ENCODE data around the gene MAP3K2. TPM values are rescaled to one million over a fixed set of nuclear protein-coding genes. Genes with fewer than 3 reads are reported as not detected.

The MAP3K2 gene
- 41.5 and 48.9 TPM in 2 replicates for total RNA-seq
- 9.4 TPM for polyA plus RNA-seq (2012)

- peak; percentile 91 for DNase-seq (ENCODE audit: low read depth)
These were observed at the start of gene MAP3K2 for GRCh38 chr2:127387655-127388422. MAP3K2 (minus strand) TSS chr2:127387975; CDS start chr2:127343129, 44,846 bp downstream.

GRCh38 chr2:127437056-127437455 lies 49.3 kb upstream of the MAP3K2 start:
- DNase-seq (ENCODE audit: low read depth) = no peak

GRCh38 chr2:127434515-127434914 lies 46.7 kb upstream of the MAP3K2 start:
- no peak for DNase-seq (ENCODE audit: low read depth)

GRCh38 chr2:127431408-127432023 lies 43.7 kb upstream of the MAP3K2 start:
- peak; percentile 55 for DNase-seq (ENCODE audit: low read depth)

- DNase-seq (ENCODE audit: low read depth) = no peak
These were observed 42.2 kb upstream of the MAP3K2 start for GRCh38 chr2:127429844-127430425.

GRCh38 chr2:127429291-127429690 lies 41.5 kb upstream of the MAP3K2 start:
- no peak for DNase-seq (ENCODE audit: low read depth)

GRCh38 chr2:127428815-127429109 lies 41.0 kb upstream of the MAP3K2 start:
- DNase-seq (ENCODE audit: low read depth) = no peak

GRCh38 chr2:127428057-127428814 lies 40.5 kb upstream of the MAP3K2 start:
- DNase-seq (ENCODE audit: low read depth) = no peak

- no peak for DNase-seq (ENCODE audit: low read depth)
These were observed 39.7 kb upstream of the MAP3K2 start for GRCh38 chr2:127427376-127428056.

GRCh38 chr2:127426501-127427354 lies 39.0 kb upstream of the MAP3K2 start:
- no peak for DNase-seq (ENCODE audit: low read depth)

GRCh38 chr2:127425540-127426490 lies 38.0 kb upstream of the MAP3K2 start:
- no peak for DNase-seq (ENCODE audit: low read depth)

- no peak for DNase-seq (ENCODE audit: low read depth)
These were observed 37.1 kb upstream of the MAP3K2 start for GRCh38 chr2:127424598-127425520.

GRCh38 chr2:127423880-127424279 lies 36.1 kb upstream of the MAP3K2 start:
- DNase-seq (ENCODE audit: low read depth) = no peak

GRCh38 chr2:127423478-127423843 lies 35.7 kb upstream of the MAP3K2 start:
- DNase-seq (ENCODE audit: low read depth) = no peak

GRCh38 chr2:127422559-127423477 lies 35.0 kb upstream of the MAP3K2 start:
- DNase-seq (ENCODE audit: low read depth) = peak; percentile 21

- no peak for DNase-seq (ENCODE audit: low read depth)
These were observed 34.2 kb upstream of the MAP3K2 start for GRCh38 chr2:127421871-127422558.
